HEK293 (cell line): Measurements from ENCODE around the gene TBC1D8.

Experiments
- CTCF ChIA-PET: fragments of 350-600 bp; formaldehyde crosslinking; extraction: SDS; loops from one replicate; lab custom pipeline; 2021; ENCODE audit warnings: antibody characterized with exemption; lab: Yijun Ruan, JAX
- POLR2A ChIA-PET: fragments of 300-600 bp; formaldehyde crosslinking; extraction: SDS; loops from one replicate; lab custom pipeline; 2020; ENCODE audit warnings: antibody characterized with exemption, inconsistent platforms; lab: Yijun Ruan, JAX
- H3K27ac ChIP-seq: fragments of 200-500 bp; sonication (Bioruptor generic); 2 replicates; pipeline ENCODE4 v1.5.1; 2014; ENCODE audit warnings: low read depth, low read length, control low read depth, inconsistent platforms; ENCODE audit errors: extremely low read depth
- H3K36me3 ChIP-seq, 2 experiments: fragments of 200-500 bp in 1 of 2; sonication (Bioruptor generic) in 1 of 2; 1 replicate in 1 of 2; 2 replicates in 1 of 2; pipeline ENCODE4 v1.5.1; 2014 to 2017; ENCODE audit warnings: inconsistent platforms in 2 of 2, low read length in 2 of 2; ENCODE audit not compliant: control insufficient read depth in 2 of 2, insufficient read depth in 1 of 2
- H3K4me1 ChIP-seq: fragments of 200-500 bp; sonication (Bioruptor generic); 2 replicates; pipeline ENCODE4 v1.5.1; 2014; ENCODE audit warnings: mild to moderate bottlenecking, low read length, inconsistent platforms; ENCODE audit not compliant: control insufficient read depth, insufficient read depth
- H3K4me3 ChIP-seq: 2 replicates; pipeline ENCODE4 v1.5.1; 2011; ENCODE audit warnings: low read depth, mild to moderate bottlenecking, control low read depth, low read length, moderate library complexity
- H3K9me3 ChIP-seq: fragments of 200-500 bp; sonication (Bioruptor generic); 2 replicates; pipeline ENCODE4 v1.5.1; 2014; ENCODE audit warnings: low read depth, low read length, inconsistent platforms; ENCODE audit not compliant: control insufficient read depth, insufficient read depth
- BCL11B ChIP-seq: fragments of 450-650 bp; formaldehyde crosslinking; IDR thresholded peaks from 2 replicates; pipeline ENCODE4 v1.5.1; 2016; ENCODE audit warnings: low read depth, missing biosample characterization, missing genetic modification characterization
- BCL6B ChIP-seq: fragments of 450-650 bp; formaldehyde crosslinking; IDR thresholded peaks from 2 replicates; pipeline ENCODE4 v1.5.1; 2017; ENCODE audit warnings: missing biosample characterization, missing genetic modification characterization
- HOXA7 ChIP-seq: sonication (generic); formaldehyde crosslinking; IDR thresholded peaks from 2 replicates; pipeline ENCODE4 v1.8.1; 2022; ENCODE audit warnings: missing genetic modification reagents, borderline replicate concordance
- KLF10 ChIP-seq: fragments of 450-650 bp; IDR thresholded peaks from 2 replicates; pipeline ENCODE4 v1.5.1; 2018; ENCODE audit warnings: missing biosample characterization, mild to moderate bottlenecking, missing genetic modification characterization
- PRDM10 ChIP-seq: fragments of 450-650 bp; formaldehyde crosslinking; IDR thresholded peaks from 2 replicates; pipeline ENCODE4 v1.5.1; 2016; ENCODE audit warnings: missing biosample characterization, missing genetic modification characterization
- YY2 ChIP-seq: fragments of 450-650 bp; formaldehyde crosslinking; IDR thresholded peaks from 2 replicates; pipeline ENCODE4 v1.5.1; 2016; ENCODE audit warnings: missing biosample characterization, missing genetic modification characterization
- ZBTB17 ChIP-seq: fragments of 450-650 bp; formaldehyde crosslinking; IDR thresholded peaks from 2 replicates; pipeline ENCODE4 v1.5.1; 2016; ENCODE audit warnings: missing biosample characterization, missing genetic modification characterization
- ZBTB8A ChIP-seq: fragments of 450-650 bp; formaldehyde crosslinking; IDR thresholded peaks from 2 replicates; pipeline ENCODE4 v1.5.1; 2016; ENCODE audit warnings: missing biosample characterization, missing genetic modification characterization
- ZNF132 ChIP-seq: fragments of 450-650 bp; formaldehyde crosslinking; IDR thresholded peaks from 2 replicates; pipeline ENCODE4 v1.5.1; 2017; ENCODE audit warnings: missing biosample characterization, missing genetic modification characterization, borderline replicate concordance
- ZNF155 ChIP-seq: fragments of 450-650 bp; formaldehyde crosslinking; IDR thresholded peaks from 2 replicates; pipeline ENCODE4 v1.5.1; 2016; ENCODE audit warnings: missing biosample characterization, missing genetic modification characterization
- ZNF157 ChIP-seq: fragments of 450-650 bp; formaldehyde crosslinking; IDR thresholded peaks from 2 replicates; pipeline ENCODE4 v1.5.1; 2016; ENCODE audit warnings: missing biosample characterization, missing genetic modification characterization
- ZNF169 ChIP-seq: fragments of 450-650 bp; formaldehyde crosslinking; IDR thresholded peaks from 2 replicates; pipeline ENCODE4 v1.5.1; 2016; ENCODE audit warnings: missing biosample characterization, missing genetic modification characterization
- ZNF266 ChIP-seq: fragments of 450-650 bp; formaldehyde crosslinking; IDR thresholded peaks from 2 replicates; pipeline ENCODE4 v1.5.1; 2016; ENCODE audit warnings: missing biosample characterization, missing genetic modification characterization, low read depth
- ZNF341 ChIP-seq: fragments of 450-650 bp; formaldehyde crosslinking; IDR thresholded peaks from 2 replicates; pipeline ENCODE4; 2016; ENCODE audit warnings: low read depth, missing biosample characterization, missing genetic modification characterization
- ZNF37A ChIP-seq: fragments of 450-650 bp; IDR thresholded peaks from 2 replicates; pipeline ENCODE4 v1.5.1; 2018; ENCODE audit warnings: missing biosample characterization, missing genetic modification characterization
- ZNF510 ChIP-seq: fragments of 450-650 bp; formaldehyde crosslinking; IDR thresholded peaks from 2 replicates; pipeline ENCODE4 v1.5.1; 2018; ENCODE audit warnings: mild to moderate bottlenecking, missing genetic modification characterization, missing biosample characterization; ENCODE audit not compliant: insufficient replicate concordance
- ZNF514 ChIP-seq: fragments of 450-650 bp; formaldehyde crosslinking; IDR thresholded peaks from 2 replicates; pipeline ENCODE4 v1.5.1; 2016; ENCODE audit warnings: missing biosample characterization, missing genetic modification characterization
- ZNF548 ChIP-seq: fragments of 450-650 bp; formaldehyde crosslinking; IDR thresholded peaks from 2 replicates; pipeline ENCODE4 v1.5.1; 2016; ENCODE audit warnings: missing biosample characterization, missing genetic modification characterization
- ZNF560 ChIP-seq: fragments of 450-650 bp; formaldehyde crosslinking; IDR thresholded peaks from 2 replicates; pipeline ENCODE4 v1.5.1; 2017; ENCODE audit warnings: missing biosample characterization, missing genetic modification characterization, borderline replicate concordance
- ZNF561 ChIP-seq: fragments of 450-650 bp; IDR thresholded peaks from 2 replicates; pipeline ENCODE4 v1.5.1; 2018; ENCODE audit warnings: missing biosample characterization, missing genetic modification characterization, borderline replicate concordance
- ZNF670 ChIP-seq: fragments of 450-650 bp; formaldehyde crosslinking; IDR thresholded peaks from 2 replicates; pipeline ENCODE4 v1.5.1; 2016; ENCODE audit warnings: missing biosample characterization, missing genetic modification characterization, low read depth
- ZNF791 ChIP-seq: fragments of 450-650 bp; formaldehyde crosslinking; IDR thresholded peaks from 2 replicates; pipeline ENCODE4 v1.5.1; 2016; ENCODE audit warnings: missing biosample characterization, missing genetic modification characterization
- ZSCAN16 ChIP-seq: fragments of 450-650 bp; formaldehyde crosslinking; IDR thresholded peaks from 2 replicates; pipeline ENCODE4 v1.5.1; 2016; ENCODE audit warnings: missing biosample characterization, missing genetic modification characterization
- TF ChIP-seq, protein P1 (sequence below): sonication (generic); formaldehyde crosslinking; IDR thresholded peaks from 2 replicates; pipeline ENCODE4 v1.8.1; 2022; ENCODE audit warnings: mild to moderate bottlenecking, moderate library complexity, missing genetic modification reagents
- TF ChIP-seq, protein P2 (sequence below): fragments of 450-650 bp; formaldehyde crosslinking; IDR thresholded peaks from 2 replicates; pipeline ENCODE4 v1.5.1; 2016; ENCODE audit warnings: missing biosample characterization, missing genetic modification characterization, borderline replicate concordance
- TF ChIP-seq, protein P3 (sequence below): fragments of 450-650 bp; formaldehyde crosslinking; IDR thresholded peaks from 2 replicates; pipeline ENCODE4 v1.5.1; 2016; ENCODE audit warnings: missing biosample characterization, missing genetic modification characterization
- TF ChIP-seq, protein P4 (sequence below): fragments of 450-650 bp; formaldehyde crosslinking; IDR thresholded peaks from 2 replicates; pipeline ENCODE4 v1.5.1; 2016; ENCODE audit warnings: missing biosample characterization, missing genetic modification characterization

TBC1D8 gene

DNA sequence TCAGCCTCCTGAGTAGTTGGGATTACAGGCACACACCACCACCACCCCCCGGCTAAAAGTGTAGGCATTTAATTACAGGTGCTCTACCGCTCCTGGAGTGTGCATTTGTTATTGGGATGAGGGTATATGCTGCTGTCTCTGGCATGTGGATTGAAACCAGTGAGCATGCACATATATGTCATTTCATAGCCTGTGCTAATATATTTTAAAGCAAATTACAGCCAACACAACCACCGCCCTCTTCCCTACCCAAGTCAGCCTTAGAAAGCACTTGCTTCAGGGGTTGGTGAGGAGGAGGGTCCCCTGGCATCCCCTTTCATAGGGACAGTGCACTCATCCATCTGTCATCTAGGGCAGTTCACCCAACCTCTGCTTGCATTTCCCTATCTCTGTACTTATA is 10.5 kb upstream of the TBC1D8 start (continued):
- TF ChIP-seq BCL6B (tag by site-specific recombination) (no peak), ZNF670 (no peak), ZNF548 (no peak), ZNF132 (no peak), ZBTB8A (tag by site-specific recombination) (no peak), ZNF169 (tag by site-specific recombination) (no peak), KLF10 (no peak)
- TF ChIP-seq, protein P1, sequence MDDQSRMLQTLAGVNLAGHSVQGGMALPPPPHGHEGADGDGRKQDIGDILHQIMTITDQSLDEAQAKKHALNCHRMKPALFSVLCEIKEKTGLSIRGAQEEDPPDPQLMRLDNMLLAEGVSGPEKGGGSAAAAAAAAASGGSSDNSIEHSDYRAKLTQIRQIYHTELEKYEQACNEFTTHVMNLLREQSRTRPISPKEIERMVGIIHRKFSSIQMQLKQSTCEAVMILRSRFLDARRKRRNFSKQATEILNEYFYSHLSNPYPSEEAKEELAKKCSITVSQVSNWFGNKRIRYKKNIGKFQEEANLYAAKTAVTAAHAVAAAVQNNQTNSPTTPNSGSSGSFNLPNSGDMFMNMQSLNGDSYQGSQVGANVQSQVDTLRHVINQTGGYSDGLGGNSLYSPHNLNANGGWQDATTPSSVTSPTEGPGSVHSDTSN (CRISPR knock-in tag) = no peak

GRCh38 chr2:101160454-101160853 is 9.3 kb upstream of the TBC1D8 start:
- Histone ChIP-seq H3K9me3 (no peaks in the 10 kb centered on the region), H3K27ac (no peak overlapping the region), H3K4me1 (no peaks in the 10 kb centered on the region; the same call in 1 of the 2 replicates), H3K36me3 (no peaks in the 10 kb centered on the region), H3K4me3 (no peak overlapping the region)
- ChIA-PET CTCF (interaction anchor here (0.6 to 1.0 kb wide), 3 partner anchors 45 to 392 kb away, joined by 3 to 5 read pairs (median 4); no protein-coding TSS in a partner anchor), POLR2A (interaction anchor here (0.6 kb wide), 1 partner anchor 57 kb away, joined by 7 read pairs; no protein-coding TSS in a partner anchor)
- TF ChIP-seq ZBTB17 (tag by site-specific recombination) (no peak), BCL11B (tag by site-specific recombination) (no peak), ZNF155 (tag by site-specific recombination) (no peak), ZNF561 (tag by site-specific recombination) (no peak), ZNF791 (tag by site-specific recombination) (no peak), ZNF510 (no peak), ZNF514 (no peak), ZNF560 (no peak), ZSCAN16 (tag by site-specific recombination) (no peak), HOXA7 (CRISPR knock-in tag) (no peak), PRDM10 (tag by site-specific recombination) (no peak), ZNF266 (tag by site-specific recombination) (no peak), ZNF157 (no peak), YY2 (tag by site-specific recombination) (no peak), ZNF37A (tag by site-specific recombination) (no peak), ZNF341 (tag by site-specific recombination) (no peak)
- TF ChIP-seq, protein P2, sequence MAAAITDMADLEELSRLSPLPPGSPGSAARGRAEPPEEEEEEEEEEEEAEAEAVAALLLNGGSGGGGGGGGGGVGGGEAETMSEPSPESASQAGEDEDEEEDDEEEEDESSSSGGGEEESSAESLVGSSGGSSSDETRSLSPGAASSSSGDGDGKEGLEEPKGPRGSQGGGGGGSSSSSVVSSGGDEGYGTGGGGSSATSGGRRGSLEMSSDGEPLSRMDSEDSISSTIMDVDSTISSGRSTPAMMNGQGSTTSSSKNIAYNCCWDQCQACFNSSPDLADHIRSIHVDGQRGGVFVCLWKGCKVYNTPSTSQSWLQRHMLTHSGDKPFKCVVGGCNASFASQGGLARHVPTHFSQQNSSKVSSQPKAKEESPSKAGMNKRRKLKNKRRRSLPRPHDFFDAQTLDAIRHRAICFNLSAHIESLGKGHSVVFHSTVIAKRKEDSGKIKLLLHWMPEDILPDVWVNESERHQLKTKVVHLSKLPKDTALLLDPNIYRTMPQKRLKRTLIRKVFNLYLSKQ (tag by site-specific recombination) = no peak
- TF ChIP-seq, protein P3, sequence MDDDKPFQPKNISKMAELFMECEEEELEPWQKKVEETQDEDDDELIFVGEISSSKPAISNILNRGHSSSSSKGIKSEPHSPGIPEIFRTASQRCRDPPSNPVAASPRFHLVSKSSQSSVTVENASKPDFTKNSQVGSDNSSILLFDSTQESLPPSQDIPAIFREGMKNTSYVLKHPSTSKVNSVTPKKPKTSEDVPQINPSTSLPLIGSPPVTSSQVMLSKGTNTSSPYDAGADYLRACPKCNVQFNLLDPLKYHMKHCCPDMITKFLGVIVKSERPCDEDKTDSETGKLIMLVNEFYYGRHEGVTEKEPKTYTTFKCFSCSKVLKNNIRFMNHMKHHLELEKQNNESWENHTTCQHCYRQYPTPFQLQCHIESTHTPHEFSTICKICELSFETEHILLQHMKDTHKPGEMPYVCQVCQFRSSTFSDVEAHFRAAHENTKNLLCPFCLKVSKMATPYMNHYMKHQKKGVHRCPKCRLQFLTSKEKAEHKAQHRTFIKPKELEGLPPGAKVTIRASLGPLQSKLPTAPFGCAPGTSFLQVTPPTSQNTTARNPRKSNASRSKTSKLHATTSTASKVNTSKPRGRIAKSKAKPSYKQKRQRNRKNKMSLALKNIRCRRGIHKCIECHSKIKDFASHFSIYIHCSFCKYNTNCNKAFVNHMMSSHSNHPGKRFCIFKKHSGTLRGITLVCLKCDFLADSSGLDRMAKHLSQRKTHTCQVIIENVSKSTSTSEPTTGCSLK (tag by site-specific recombination) = no peak
- TF ChIP-seq, protein P4, sequence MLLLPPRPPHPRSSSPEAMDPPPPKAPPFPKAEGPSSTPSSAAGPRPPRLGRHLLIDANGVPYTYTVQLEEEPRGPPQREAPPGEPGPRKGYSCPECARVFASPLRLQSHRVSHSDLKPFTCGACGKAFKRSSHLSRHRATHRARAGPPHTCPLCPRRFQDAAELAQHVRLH (tag by site-specific recombination) = no peak
